Epithelial cell of esophagus (primary cell): ENCODE measurements around the gene PCDH17.

Experiments
- DNase-seq: peaks from one replicate; pipeline ENCODE4 v3.0.0; 2010; ENCODE audit warnings: low read depth
- H3K4me3 ChIP-seq: 2 replicates; pipeline ENCODE4 v1.5.1; 2011; ENCODE audit warnings: mild to moderate bottlenecking, low read length, control low read depth
- TF ChIP-seq, protein P1 (sequence below): IDR thresholded peaks from 2 replicates; pipeline ENCODE4 v1.5.1; 2011; ENCODE audit warnings: low read depth, mild to moderate bottlenecking, low read length, control low read depth, inconsistent platforms; ENCODE audit not compliant: insufficient read depth; ENCODE audit errors: missing control alignments

PCDH17 gene

DNA sequence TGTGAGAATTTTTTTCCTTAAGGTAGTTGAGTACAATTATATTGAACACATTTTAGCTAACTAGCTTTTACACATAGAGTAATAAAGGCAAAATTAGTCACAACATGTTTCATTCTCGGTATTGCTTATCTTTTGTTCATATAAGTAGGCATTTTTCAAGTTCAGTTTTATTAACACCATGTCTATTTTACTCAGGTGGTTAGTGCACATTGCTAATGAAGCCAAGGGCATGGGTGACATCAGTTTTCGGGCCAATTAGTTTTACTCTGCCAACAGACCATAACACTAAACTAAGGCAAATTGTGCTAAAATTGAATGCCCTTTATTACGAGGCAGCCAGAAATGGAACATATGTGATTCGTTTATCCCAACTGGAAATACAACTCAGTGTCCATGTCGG, 19.6 kb upstream of the PCDH17 start:
- TF ChIP-seq, protein P1, sequence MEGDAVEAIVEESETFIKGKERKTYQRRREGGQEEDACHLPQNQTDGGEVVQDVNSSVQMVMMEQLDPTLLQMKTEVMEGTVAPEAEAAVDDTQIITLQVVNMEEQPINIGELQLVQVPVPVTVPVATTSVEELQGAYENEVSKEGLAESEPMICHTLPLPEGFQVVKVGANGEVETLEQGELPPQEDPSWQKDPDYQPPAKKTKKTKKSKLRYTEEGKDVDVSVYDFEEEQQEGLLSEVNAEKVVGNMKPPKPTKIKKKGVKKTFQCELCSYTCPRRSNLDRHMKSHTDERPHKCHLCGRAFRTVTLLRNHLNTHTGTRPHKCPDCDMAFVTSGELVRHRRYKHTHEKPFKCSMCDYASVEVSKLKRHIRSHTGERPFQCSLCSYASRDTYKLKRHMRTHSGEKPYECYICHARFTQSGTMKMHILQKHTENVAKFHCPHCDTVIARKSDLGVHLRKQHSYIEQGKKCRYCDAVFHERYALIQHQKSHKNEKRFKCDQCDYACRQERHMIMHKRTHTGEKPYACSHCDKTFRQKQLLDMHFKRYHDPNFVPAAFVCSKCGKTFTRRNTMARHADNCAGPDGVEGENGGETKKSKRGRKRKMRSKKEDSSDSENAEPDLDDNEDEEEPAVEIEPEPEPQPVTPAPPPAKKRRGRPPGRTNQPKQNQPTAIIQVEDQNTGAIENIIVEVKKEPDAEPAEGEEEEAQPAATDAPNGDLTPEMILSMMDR: no peak
- DNase-seq: no peak
- H3K4me3 ChIP-seq: no peak overlapping the region

DNA sequence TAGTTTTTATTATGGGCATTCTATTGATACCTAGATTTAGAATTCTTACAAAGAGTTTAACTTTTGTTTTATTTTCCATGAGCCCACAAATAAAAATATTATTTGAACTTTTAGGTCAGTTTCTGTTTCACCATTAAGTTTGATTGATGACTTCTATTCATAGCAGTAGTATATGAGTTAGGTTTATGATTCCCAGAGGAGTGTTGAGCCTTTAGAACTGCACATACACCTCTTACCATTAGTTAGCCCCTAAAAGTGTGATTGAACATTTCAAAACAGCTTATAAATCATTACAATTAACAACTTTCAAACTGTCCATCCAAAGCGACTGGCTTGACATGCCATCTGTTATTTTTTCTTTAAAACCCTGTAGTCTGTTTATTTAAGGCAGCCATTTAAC, 19.0 kb upstream of the PCDH17 start:
- DNase-seq: no peak
- TF ChIP-seq, protein P1: no peak
- H3K4me3 ChIP-seq: no peak overlapping the region

- TF ChIP-seq, protein P1: peak; percentile 85
- no peak overlapping the region for H3K4me3 ChIP-seq
- peak; percentile 71 for DNase-seq
Observed at GRCh38 chr13:57624565-57625435, 6.7 kb upstream of the PCDH17 start.

- DNase-seq: peak; percentile 39
- no peak overlapping the region for H3K4me3 ChIP-seq
- TF ChIP-seq, protein P1: peak; percentile 59
Observed at GRCh38 chr13:57627663-57628062, 3.9 kb upstream of the PCDH17 start.

DNA sequence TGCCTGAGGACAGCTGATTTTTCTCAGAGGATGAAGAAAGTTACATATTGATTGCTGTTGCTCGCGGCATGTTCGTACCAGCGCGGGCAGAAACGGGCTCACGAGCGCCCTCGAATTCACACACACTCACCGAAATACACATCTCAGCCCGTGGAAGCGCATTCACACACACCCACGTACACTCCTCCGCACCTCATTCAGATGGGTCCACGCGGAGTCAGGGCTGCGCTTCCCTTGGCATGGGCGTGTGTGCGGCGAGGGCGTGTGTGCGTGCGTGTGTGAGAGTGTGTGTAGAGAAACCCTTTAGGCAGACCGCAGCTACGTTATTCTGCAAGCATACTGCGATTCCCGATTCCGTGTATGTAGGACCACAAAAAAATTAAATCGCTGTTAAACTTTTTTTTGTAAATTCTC, 2.1 kb upstream of the PCDH17 start:
- TF ChIP-seq, protein P1: no peak
- H3K4me3 ChIP-seq: peak overlapping the region; percentile 11
- DNase-seq: no peak

GRCh38 chr13:57629821-57630235, 1.7 kb upstream of the PCDH17 start:
- DNase-seq: peak; percentile 46
- peak overlapping the region; percentile 11 for H3K4me3 ChIP-seq
- TF ChIP-seq, protein P1: no peak
